OCI-LY7 (cell line): ENCODE results near the gene CSH2.

ENCODE experiments used
- EZH2phosphoT487 ChIP-seq: fragments of 200-600 bp; sonication (generic); IDR thresholded peaks from 2 replicates; pipeline ENCODE4 v1.6.1; 2018; ENCODE audit warnings: low read depth, borderline replicate concordance, mild to moderate bottlenecking, mixed run types, antibody characterized with exemption, low read length, moderate library complexity, mixed read lengths
- TF ChIP-seq, protein P1 (sequence below): fragments of 200-600 bp; sonication (generic); conservative IDR thresholded peaks from 2 replicates; pipeline ENCODE4 v1.5.1; 2014; ENCODE audit warnings: mild to moderate bottlenecking, antibody characterized with exemption, low read length, moderate library complexity, mixed read lengths

DNA sequence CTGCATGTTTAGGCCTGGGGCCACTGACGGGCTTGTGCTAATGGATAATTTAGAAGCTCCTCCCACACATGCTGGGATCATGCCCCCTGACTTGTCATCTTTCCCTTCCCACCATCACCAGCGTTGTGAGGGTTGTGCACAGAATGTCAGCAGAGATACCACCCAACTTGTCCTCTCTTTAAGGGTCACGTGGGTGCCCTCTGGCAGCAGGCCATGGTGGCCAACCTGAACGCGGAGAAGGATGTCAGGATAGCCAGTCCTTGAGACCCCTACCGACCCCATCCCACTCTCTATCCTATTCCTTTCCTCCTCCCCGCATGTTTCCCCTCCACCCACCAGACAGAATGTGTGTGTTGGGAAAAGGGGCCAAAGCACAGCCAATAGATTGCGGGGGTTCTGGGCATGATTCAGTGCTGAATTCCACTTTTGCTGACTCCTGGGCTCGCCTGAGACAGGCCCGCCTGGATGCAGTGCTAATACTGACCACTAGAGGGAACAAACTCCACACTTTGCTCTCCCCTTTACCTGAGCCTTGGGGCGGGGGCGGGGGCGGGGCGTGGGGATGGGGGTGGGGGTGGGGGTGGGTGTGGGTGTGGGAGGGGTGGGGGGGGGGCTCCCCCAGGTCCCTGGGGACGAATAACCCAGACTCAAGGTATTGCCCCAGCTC is 8.6 kb upstream of the CSH2 start, which contains the start of gene GH2:
- TF ChIP-seq EZH2phosphoT487 = no peak
- TF ChIP-seq, protein P1, sequence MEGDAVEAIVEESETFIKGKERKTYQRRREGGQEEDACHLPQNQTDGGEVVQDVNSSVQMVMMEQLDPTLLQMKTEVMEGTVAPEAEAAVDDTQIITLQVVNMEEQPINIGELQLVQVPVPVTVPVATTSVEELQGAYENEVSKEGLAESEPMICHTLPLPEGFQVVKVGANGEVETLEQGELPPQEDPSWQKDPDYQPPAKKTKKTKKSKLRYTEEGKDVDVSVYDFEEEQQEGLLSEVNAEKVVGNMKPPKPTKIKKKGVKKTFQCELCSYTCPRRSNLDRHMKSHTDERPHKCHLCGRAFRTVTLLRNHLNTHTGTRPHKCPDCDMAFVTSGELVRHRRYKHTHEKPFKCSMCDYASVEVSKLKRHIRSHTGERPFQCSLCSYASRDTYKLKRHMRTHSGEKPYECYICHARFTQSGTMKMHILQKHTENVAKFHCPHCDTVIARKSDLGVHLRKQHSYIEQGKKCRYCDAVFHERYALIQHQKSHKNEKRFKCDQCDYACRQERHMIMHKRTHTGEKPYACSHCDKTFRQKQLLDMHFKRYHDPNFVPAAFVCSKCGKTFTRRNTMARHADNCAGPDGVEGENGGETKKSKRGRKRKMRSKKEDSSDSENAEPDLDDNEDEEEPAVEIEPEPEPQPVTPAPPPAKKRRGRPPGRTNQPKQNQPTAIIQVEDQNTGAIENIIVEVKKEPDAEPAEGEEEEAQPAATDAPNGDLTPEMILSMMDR = peak; percentile 69
